Frontal cortex (tissue), 4 donors: Measurements from ENCODE around the gene NYNRIN. TPM values are rescaled to one million over a fixed set of nuclear protein-coding genes. Genes with fewer than 3 reads are reported as not detected.
A peak's percentile ranks its signal among the peaks of the same experiment; 100 is the strongest.
"Not testable (repeated sequence)": the region's sequence is repeated elsewhere in the genome, so short reads cannot be mapped to it uniquely, and the experiment has no call there.

ENCODE experiments used
- DNase-seq, 2 donors: peaks; one replicate each; pipeline ENCODE4 v3.0.0; 2012; ENCODE audit warnings: low spot score in 2 of 2
- FAIRE-seq: peaks from 2 replicates; lab custom pipeline; 2012; peaks lifted over from hg19 to GRCh38; lab: Jason Lieb, UNC
- small RNA-seq: library from RNA; depleted of rRNA; stranded (forward); fragments of <200 nt; gene quantifications from one replicate; pipeline ENCODE3, GENCODE V24; 2014
- total RNA-seq: library from RNA; depleted of rRNA; stranded (reverse); fragments of >200 nt; gene quantifications from one replicate; pipeline ENCODE4 v1.2.3, GENCODE V29; 2014
- donor health status: control.
- donor health status: control.
- donor health status: control.

The NYNRIN gene
- total RNA-seq, 1 donor from 2014 or later: 9.8 TPM

GRCh38 chr14:24440606-24441399, 42.0 kb downstream of the NYNRIN start:
- DNase-seq (no peak), FAIRE-seq (no peak)

GRCh38 chr14:24441485-24441884, 42.7 kb downstream of the NYNRIN start:
- DNase-seq: peak in 1 of 2 donors; percentile 11
- FAIRE-seq: no peak

GRCh38 chr14:24441904-24442239, 43.1 kb downstream of the NYNRIN start:
- DNase-seq (no peak), FAIRE-seq (no peak)

DNA sequence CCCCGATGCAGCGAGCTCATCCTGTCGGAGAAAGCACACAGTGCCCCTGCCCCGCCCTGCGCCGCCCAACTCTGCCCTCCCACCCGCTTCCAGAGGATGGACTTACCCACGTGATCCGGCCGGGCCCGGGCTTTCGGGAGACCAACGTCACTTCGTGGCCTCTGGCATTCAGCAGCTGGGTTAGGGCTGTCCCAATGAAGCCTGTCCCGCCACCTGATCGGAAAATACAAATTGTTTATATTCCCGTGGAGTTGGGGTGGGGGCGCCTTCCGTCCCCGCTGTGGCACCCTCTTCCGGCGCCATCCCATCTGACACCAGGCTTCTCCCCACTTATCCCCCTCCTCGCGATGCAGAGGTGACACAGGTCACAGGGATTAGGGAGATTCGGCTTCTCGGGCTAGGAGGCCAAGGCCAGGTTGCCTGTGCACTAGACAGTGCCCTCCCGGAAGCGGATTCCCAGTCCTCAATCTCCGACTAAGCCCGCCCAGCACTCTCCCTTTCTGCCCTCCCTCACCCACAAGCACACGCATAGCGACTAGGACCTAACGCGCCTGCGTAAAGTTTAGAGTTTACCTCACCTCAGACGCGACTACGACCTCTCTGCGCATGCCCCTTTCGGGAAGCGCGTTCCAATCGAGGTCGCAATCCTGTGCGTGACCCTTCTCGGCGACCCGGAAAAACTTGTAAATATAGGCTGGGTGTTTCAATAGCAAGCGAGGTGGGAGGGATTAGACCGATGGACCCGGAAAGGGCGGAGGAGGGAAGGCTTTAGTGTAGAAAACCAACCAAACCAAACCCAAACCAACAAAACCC, 43.6 kb downstream of the NYNRIN start, which contains the start of gene SDR39U1:
Gene SDR39U1, minus strand, starts transcription at position 537 of the 813 bp plus-strand sequence. Its CDS starts 7 bp downstream, at position 530.
- DNase-seq: peak; percentile 74 to 87
- peak; percentile 51 for FAIRE-seq

DNA sequence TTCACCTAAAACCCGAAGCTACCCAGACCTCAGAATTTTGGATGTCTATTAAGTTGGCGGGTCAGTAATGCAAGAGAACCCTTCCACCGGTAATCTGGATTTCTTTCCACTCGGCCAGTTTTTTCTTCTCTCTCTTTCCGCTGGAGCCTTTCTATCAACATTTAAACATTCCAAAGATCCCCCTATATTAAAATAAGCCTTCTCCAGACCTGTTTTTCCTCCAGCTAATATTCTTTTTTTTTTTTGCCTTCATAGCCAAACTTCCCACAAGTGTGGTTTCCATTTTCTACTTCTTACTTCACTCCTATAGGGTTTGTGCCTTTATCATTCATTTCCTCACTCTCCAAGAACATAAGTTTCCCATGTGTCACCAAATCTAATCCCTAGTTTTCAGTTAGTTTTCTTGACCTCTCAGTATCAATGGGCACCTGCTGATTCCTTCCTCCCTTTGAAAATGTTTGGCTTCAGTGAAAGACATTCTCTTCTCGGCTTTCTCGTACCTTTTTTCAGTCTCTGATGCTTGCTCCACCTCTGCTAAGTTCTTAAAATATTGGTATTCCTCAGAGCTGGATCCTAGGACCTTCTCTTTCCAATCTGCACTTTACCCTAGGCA, 44.4 kb downstream of the NYNRIN start:
- no peak for DNase-seq
- no peak for FAIRE-seq

DNA sequence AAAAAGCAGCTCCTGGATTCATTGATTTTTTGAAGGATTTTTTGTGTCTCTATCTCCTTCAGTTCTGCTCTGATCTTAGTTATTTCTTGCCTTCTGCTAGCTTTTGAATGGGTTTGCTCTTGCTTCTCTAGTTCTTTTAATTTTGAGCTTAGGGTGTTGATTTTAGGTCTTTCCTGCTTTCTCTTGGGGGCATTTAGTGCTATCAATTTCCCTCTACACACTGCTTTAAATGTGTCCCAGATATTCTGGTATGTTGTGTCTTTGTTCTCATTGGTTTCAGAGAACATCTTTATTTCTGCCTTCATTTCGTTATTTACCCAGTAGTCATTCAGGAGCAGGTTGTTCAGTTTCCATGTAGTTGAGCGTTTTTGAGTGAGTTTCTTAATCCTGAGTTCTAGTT, 52.0 kb downstream of the NYNRIN start:
- not testable (repeated sequence) for FAIRE-seq

DNA sequence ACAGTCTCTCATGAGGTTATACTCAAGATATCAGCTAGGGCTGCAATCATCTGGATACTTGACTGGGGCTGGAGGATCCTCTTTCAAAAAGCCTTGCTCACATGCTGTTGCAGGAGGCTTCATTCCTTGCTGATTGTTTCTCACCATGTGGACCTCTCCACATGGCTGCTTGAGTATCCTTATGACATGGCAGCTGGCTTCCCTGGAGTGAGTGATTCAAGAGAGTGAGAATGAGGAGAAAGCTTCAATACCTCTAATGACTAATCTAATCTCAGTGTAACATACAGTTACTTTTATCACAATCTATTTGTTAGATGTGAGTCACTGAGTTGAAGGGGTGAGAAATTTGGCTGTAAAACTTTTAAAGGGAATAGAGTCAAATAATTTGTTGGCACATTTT, 58.2 kb downstream of the NYNRIN start:
- no peak for DNase-seq
- no peak for FAIRE-seq

More for the DNA sequence above, 52.0 kb downstream of the NYNRIN start:
- DNase-seq: not testable (repeated sequence)

- no peak for FAIRE-seq
- no peak for DNase-seq
Measured at GRCh38 chr14:24458736-24459135, 59.9 kb downstream of the NYNRIN start.

DNA sequence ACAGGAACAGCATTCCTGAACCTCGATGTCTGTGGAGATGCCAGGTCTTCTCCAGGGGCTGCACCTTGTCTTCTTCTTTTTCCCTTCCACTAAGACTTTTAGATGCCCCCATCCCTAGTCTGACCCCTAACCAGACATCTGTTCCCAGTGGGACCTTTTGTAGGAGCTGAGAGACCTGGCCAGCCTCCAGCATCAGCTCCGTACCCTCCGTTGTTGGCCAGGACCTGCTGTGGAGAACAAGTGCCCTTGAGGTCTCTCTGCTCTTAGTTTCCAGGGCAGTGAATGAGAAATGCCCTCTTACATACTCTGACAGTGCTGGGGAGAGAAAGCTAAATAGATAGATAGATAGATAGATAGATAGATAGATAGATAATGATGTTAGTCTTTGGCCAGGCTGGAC, 60.5 kb downstream of the NYNRIN start:
- FAIRE-seq (no peak), DNase-seq (no peak)

- FAIRE-seq: no peak
- DNase-seq: no peak
Measured at GRCh38 chr14:24461336-24461735, 62.5 kb downstream of the NYNRIN start.

GRCh38 chr14:24463017-24463883, 64.4 kb downstream of the NYNRIN start:
- DNase-seq (no peak), FAIRE-seq (no peak)

DNA sequence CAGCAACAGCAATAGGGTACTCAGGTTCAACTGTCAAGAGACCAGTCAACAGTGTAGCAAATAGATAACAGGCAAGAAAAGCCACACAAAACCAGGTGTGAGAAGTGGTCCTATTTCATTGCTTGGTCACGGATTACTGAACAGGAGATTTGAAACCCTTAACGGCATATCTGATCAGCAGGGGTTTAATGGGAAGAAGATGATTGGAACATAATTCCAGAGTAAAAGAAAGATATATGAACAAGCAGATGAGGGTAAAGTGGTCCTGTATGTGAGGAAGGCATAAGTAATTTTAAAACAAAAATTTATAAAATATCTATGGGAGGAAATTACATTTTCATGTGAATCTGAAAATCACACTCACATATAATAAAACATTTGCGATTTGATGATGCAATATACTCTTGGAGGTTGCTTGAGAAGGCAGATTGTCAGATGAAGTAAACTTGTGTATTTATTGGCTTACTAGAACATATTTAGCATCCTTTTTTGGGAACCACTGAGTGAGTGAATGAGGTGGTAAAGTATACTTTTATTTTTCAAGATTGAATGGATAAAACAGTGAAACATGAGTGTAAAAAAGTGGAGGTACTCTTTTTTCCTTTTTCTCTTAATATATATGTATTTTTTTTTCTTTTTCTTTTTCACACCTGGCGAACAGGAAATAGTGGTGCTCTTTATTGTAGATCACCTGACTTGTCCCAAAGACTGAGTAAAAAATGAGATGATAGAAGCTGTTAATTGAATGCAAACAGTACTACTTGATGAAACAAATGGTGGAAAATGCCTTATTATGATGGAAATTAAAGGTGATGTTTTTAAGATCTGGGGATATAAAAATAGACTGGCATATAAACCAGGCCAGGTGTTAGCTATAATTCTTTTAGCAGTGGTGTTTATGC, 65.3 kb downstream of the NYNRIN start:
- no peak for FAIRE-seq
- DNase-seq: no peak

DNA sequence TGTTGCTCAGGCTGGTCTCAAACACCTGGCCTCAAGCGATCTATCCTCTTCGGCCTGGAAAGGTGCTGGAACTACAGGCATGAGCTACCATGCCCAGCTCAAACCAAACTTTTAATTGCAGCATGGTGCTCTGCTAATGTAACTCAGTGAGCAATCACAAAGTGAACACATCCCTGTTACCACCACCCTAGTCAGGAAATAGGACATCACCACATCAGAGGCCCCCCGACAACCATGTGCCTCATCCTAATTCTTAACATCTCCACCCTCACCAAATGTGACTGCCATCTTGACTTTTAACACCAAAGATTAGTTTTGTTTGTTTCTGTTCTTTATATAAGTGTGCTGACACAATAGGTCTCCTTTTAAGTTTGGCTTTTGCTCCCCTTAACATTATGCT, 66.6 kb downstream of the NYNRIN start:
- DNase-seq (no peak), FAIRE-seq (no peak)

- DNase-seq (no peak), FAIRE-seq (no peak)
Measured at GRCh38 chr14:24465805-24466204, 67.0 kb downstream of the NYNRIN start.

Small RNA genes lying within 50 kb of the gene (small RNA-seq; reads per million reads assigned to genes)
- gene RF00026: not detected

Other genes with a start within 250 kb of the NYNRIN start
- gene IRF9, start 237.7 kb upstream of the NYNRIN start, total RNA-seq: 12.2 TPM
- gene REC8, start 226.9 kb upstream of the NYNRIN start, total RNA-seq: 15.1 TPM
- 12.6 TPM for gene IPO4, start 210.2 kb upstream of the NYNRIN start, total RNA-seq
- 9.8 TPM for gene TM9SF1, start 203.6 kb upstream of the NYNRIN start, total RNA-seq
- gene TSSK4, start 193.3 kb upstream of the NYNRIN start, total RNA-seq: not detected
- gene CHMP4A, start 185.5 kb upstream of the NYNRIN start, total RNA-seq: 40.4 TPM
- 18.8 TPM for gene MDP1, start 182.9 kb upstream of the NYNRIN start, total RNA-seq
- 62.8 TPM for gene NEDD8, start 166.6 kb upstream of the NYNRIN start, total RNA-seq
- gene GMPR2, start 166.1 kb upstream of the NYNRIN start, total RNA-seq: 51.8 TPM
- 42.4 TPM for gene TINF2, start 156.4 kb upstream of the NYNRIN start, total RNA-seq
- gene TGM1, start 135.8 kb upstream of the NYNRIN start, total RNA-seq: 0.82 TPM
- 25.7 TPM for gene RABGGTA, start 127.4 kb upstream of the NYNRIN start, total RNA-seq
- 8.2 TPM for gene DHRS1, start 99.2 kb upstream of the NYNRIN start, total RNA-seq
- gene NOP9, start 99.2 kb upstream of the NYNRIN start, total RNA-seq: 22.8 TPM
- 2.0 TPM for gene CIDEB, start 91.0 kb upstream of the NYNRIN start, total RNA-seq
- 1.6 TPM for gene LTB4R2, start 88.9 kb upstream of the NYNRIN start, total RNA-seq
- 1.2 TPM for gene LTB4R, start 87.5 kb upstream of the NYNRIN start, total RNA-seq
- 0.82 TPM for gene ADCY4, start 63.9 kb upstream of the NYNRIN start, total RNA-seq
- under 0.01 TPM for gene RIPK3, start 59.0 kb upstream of the NYNRIN start, total RNA-seq
- gene NFATC4, start 30.8 kb upstream of the NYNRIN start, total RNA-seq: 2.9 TPM
- gene CBLN3, start 30.7 kb downstream of the NYNRIN start, total RNA-seq: not detected
- 13.9 TPM for gene KHNYN, start 31.0 kb downstream of the NYNRIN start, total RNA-seq
- gene SDR39U1, start 43.8 kb downstream of the NYNRIN start, total RNA-seq: 16.3 TPM
- gene CMA1, start 109.3 kb downstream of the NYNRIN start, total RNA-seq: not detected
- gene CTSG, start 177.2 kb downstream of the NYNRIN start, total RNA-seq: not detected
- gene GZMH, start 210.7 kb downstream of the NYNRIN start, total RNA-seq: not detected
- gene GZMB, start 235.2 kb downstream of the NYNRIN start, total RNA-seq: not detected